HepG2 (cell line): ENCODE data around the gene EXO1. TPM values are rescaled to one million over a fixed set of nuclear protein-coding genes. Genes with fewer than 3 reads are reported as not detected.

Source experiments
- ATAC-seq: fragments of 200-7000 bp; cut with Tn5 transposase; 3 replicates; pipeline ENCODE4 v1.9.1; 2020; ENCODE audit warnings: mild to moderate bottlenecking, moderate library complexity
- BruUV-seq: library from RNA; stranded (reverse); fragments of 400-500 nt; replicated peaks from 2 replicates; lab custom pipeline; 2021; lab: Mats Ljungman, UMichigan
- CTCF ChIA-PET: fragments of 300-600 bp; formaldehyde crosslinking; extraction: SDS; loops from one replicate; lab custom pipeline; 2021; ENCODE audit warnings: low total read pairs, inconsistent platforms, low intra/inter-chr PET ratio; lab: Yijun Ruan, JAX
- POLR2A ChIA-PET: fragments of 350-600 bp; sonication (Branson Sonifier 250); formaldehyde crosslinking; loops from one replicate; lab custom pipeline; 2020; ENCODE audit warnings: antibody characterized with exemption, inconsistent platforms; lab: Yijun Ruan, JAX
- DNase-seq: peaks from one replicate; pipeline ENCODE4 v3.0.0-alpha.2; 2015; ENCODE audit warnings: low spot score
- FAIRE-seq: peaks from 3 replicates; lab custom pipeline; 2011; peaks lifted over from hg19 to GRCh38; lab: Jason Lieb, UNC
- H2AFZ ChIP-seq: one replicate; pipeline ENCODE4 v1.6.1; 2011; ENCODE audit warnings: low read length, inconsistent platforms
- H3K27ac ChIP-seq: fragments of 300-600 bp; 3 replicates; pipeline ENCODE4 v1.8.0; 2011; ENCODE audit warnings: mixed run types, mild to moderate bottlenecking, mixed read lengths, low read length, inconsistent platforms; ENCODE audit not compliant: insufficient read depth; ENCODE audit errors: extremely low read length
- H3K27me3 ChIP-seq, 2 experiments: fragments of 200-600 bp in 1 of 2; 2 replicates in 1 of 2; 3 replicates in 1 of 2; pipeline versions ENCODE4 v1.6.0 to v1.8.0; 2011; ENCODE audit warnings: low read length in 2 of 2, mild to moderate bottlenecking in 2 of 2, moderate library complexity in 2 of 2, inconsistent platforms in 1 of 2; ENCODE audit not compliant: insufficient read depth in 2 of 2, control insufficient read depth in 1 of 2
- H3K36me3 ChIP-seq, 2 experiments: fragments of 200-600 bp in 1 of 2; replicated peaks in 1 of 2; 2 replicates in 1 of 2; 3 replicates in 1 of 2; pipeline versions ENCODE4 v1.5.1 to v1.8.0; 2011; ENCODE audit warnings: low read length in 2 of 2, inconsistent platforms in 1 of 2; ENCODE audit not compliant: insufficient read depth in 2 of 2, control insufficient read depth in 1 of 2
- H3K4me1 ChIP-seq: 2 replicates; pipeline ENCODE4 v1.5.1; 2012; ENCODE audit warnings: low read length, inconsistent platforms; ENCODE audit not compliant: insufficient read depth
- H3K4me2 ChIP-seq: 2 replicates; pipeline ENCODE4 v1.6.0; 2011; ENCODE audit warnings: low read depth, low read length, inconsistent platforms
- H3K4me3 ChIP-seq, 3 experiments: fragments of 200-600 bp in 1 of 3; sonication (generic), shearing (Covaris generic) in 1 of 3; replicated peaks in 1 of 3; 2 replicates each; pipeline ENCODE4 v1.5.1; 2011 to 2016; ENCODE audit warnings: low read length in 3 of 3, inconsistent platforms in 2 of 3, low read depth in 2 of 3, mild to moderate bottlenecking in 2 of 3, control low read depth in 1 of 3, mixed read lengths in 1 of 3; ENCODE audit not compliant: insufficient read depth in 1 of 3
- H3K79me2 ChIP-seq: one replicate; pipeline ENCODE4 v1.6.1; 2011; ENCODE audit warnings: low read length, inconsistent platforms; ENCODE audit not compliant: insufficient read depth
- H3K9ac ChIP-seq: 2 replicates; pipeline ENCODE4 v1.6.0; 2011; ENCODE audit warnings: mild to moderate bottlenecking, low read depth, low read length, inconsistent platforms; ENCODE audit not compliant: insufficient read depth
- H3K9me3 ChIP-seq: 2 replicates; pipeline ENCODE4 v1.5.1; 2012; ENCODE audit warnings: mild to moderate bottlenecking, low read length
- H4K20me1 ChIP-seq: 2 replicates; pipeline ENCODE4 v1.6.0; 2011; ENCODE audit warnings: inconsistent platforms, mild to moderate bottlenecking, low read length, moderate library complexity; ENCODE audit not compliant: insufficient read depth
- HINFP ChIP-seq: sonication (generic); formaldehyde crosslinking; IDR thresholded peaks from 2 replicates; pipeline ENCODE4 v1.4.0; 2020; ENCODE audit warnings: low read depth, mild to moderate bottlenecking, missing genetic modification reagents
- HNF4A ChIP-seq: sonication (generic); formaldehyde crosslinking; IDR thresholded peaks from 2 replicates; pipeline ENCODE4 v1.4.0; 2020; ENCODE audit warnings: missing genetic modification reagents
- HNF4G ChIP-seq, 2 experiments: sonication (generic) in 1 of 2; formaldehyde crosslinking in 1 of 2; IDR thresholded peaks; 2 replicates each; pipeline versions ENCODE4 v1.4.0 to v1.6.1; 2011 to 2020; ENCODE audit warnings: borderline replicate concordance in 2 of 2, low read depth in 2 of 2, mild to moderate bottlenecking in 2 of 2, low read length in 1 of 2, missing genetic modification reagents in 1 of 2, moderate library complexity in 1 of 2
- NR2F2 ChIP-seq: IDR thresholded peaks from 2 replicates; pipeline ENCODE4 v1.6.1; 2012; ENCODE audit warnings: low read depth, inconsistent platforms, borderline replicate concordance
- RELA ChIP-seq: sonication (generic); formaldehyde crosslinking; IDR thresholded peaks from 2 replicates; pipeline ENCODE4 v1.4.0; 2020; ENCODE audit warnings: missing genetic modification reagents
- SCMH1 ChIP-seq: sonication (generic); formaldehyde crosslinking; IDR thresholded peaks from 2 replicates; pipeline ENCODE4 v1.9.0; 2021; ENCODE audit warnings: missing genetic modification reagents, mild to moderate bottlenecking, borderline replicate concordance
- ZNF660 ChIP-seq: sonication (generic); formaldehyde crosslinking; IDR thresholded peaks from 2 replicates; pipeline ENCODE4 v1.5.1; 2020; ENCODE audit warnings: mild to moderate bottlenecking, low read depth, missing genetic modification reagents, borderline replicate concordance
- ZNF768 ChIP-seq: sonication (generic); formaldehyde crosslinking; IDR thresholded peaks from 2 replicates; pipeline ENCODE4 v1.4.0; 2020; ENCODE audit warnings: missing genetic modification reagents
- WGBS: methylation state at CpG from one replicate; pipeline ENCODE4 v1.1.6; 2017; ENCODE audit warnings: low lambda C conversion rate; 5-methylcytosine and 5-hydroxymethylcytosine counted together
- in situ Hi-C: cut with HindIII; loops from 2 replicates; pipeline ENCODE4 v1.10.0; 2017; ENCODE audit warnings: low pct_unique_long_range_greater_than_20kb; ENCODE audit not compliant: extremely low pct_ligation_motif_present
- intact Hi-C: fragments of 100-400 bp; cut with micrococcal nuclease; formaldehyde crosslinking; loops from one replicate; pipeline ENCODE4 v1.10.0; 2022; ENCODE audit not compliant: unreplicated experiment
- polyA plus RNA-seq, 8 experiments: library from polyadenylated mRNA; depleted of rRNA in 3 of 8; stranded (reverse) in 7 of 8; unstranded in 1 of 8; fragments of >200 nt; fragmentation: Illumina TruSeq in 4 of 8; extraction: Trizol in 4 of 8; gene quantifications; 2 replicates each; pipeline versions ENCODE4 v1.2.1 to v1.2.3, GENCODE V29; 2011 to 2016; ENCODE audit warnings: low read depth in 4 of 8, missing spikeins in 1 of 8, mixed read lengths in 1 of 8; ENCODE audit not compliant: insufficient read depth in 1 of 8
- total RNA-seq, 5 experiments: library from RNA; depleted of rRNA; stranded (reverse); fragments of >200 nt; fragmentation: Illumina TruSeq; extraction: Trizol; gene quantifications; 2 replicates each; pipeline ENCODE4 v1.2.3, GENCODE V29; 2016; ENCODE audit warnings: low read depth in 1 of 5

Gene EXO1
- total and polyA plus RNA-seq, 2 of the 13 experiments (the other 11 are each of a cell fraction or from before 2014, with no cell fraction given): 3.2 to 26.1 TPM

- DNase-seq (no peak), FAIRE-seq (no peak), ATAC-seq (no peak)
- Histone ChIP-seq H4K20me1 (no peaks in the 10 kb centered on the region), H3K27ac (no peak overlapping the region), H3K4me2 (no peak overlapping the region), H3K9ac (no peak overlapping the region), H3K4me3 (no peak overlapping the region), H2AFZ (no peak overlapping the region), H3K36me3 (no peaks in the 10 kb centered on the region), H3K9me3 (no peaks in the 10 kb centered on the region), H3K27me3 (no peaks in the 10 kb centered on the region), H3K79me2 (no peaks in the 10 kb centered on the region), H3K4me1 (peaks cover 18% of the 10 kb centered on the region)
- intact Hi-C loops (no loop called here), in situ Hi-C loops (no loop called here)
- ChIA-PET POLR2A (no interaction called here), CTCF (no interaction called here)
- 65% methylated on average over 5 of the region's 5 CpGs for WGBS
- TF ChIP-seq HNF4A: peak; percentile 11; the same call in 1 of the 2 replicates
- TF ChIP-seq RELA (CRISPR knock-in tag): no peak
- no peak for TF ChIP-seq ZNF660 (CRISPR knock-in tag)
- no TSS peak for BruUV-seq
These were observed 78.1 kb downstream of the EXO1 start for GRCh38 chr1:241926141-241926540.

GRCh38 chr1:241927321-241927720, 79.3 kb downstream of the EXO1 start:
- Histone ChIP-seq H3K36me3 (no peaks in the 10 kb centered on the region), H3K9ac (no peak overlapping the region), H3K9me3 (no peaks in the 10 kb centered on the region), H3K4me2 (no peak overlapping the region), H4K20me1 (no peaks in the 10 kb centered on the region), H2AFZ (no peak overlapping the region), H3K4me3 (no peak overlapping the region), H3K4me1 (peaks cover 18% of the 10 kb centered on the region), H3K79me2 (no peaks in the 10 kb centered on the region), H3K27ac (no peak overlapping the region), H3K27me3 (no peaks in the 10 kb centered on the region)
- CTCF ChIA-PET: no interaction called here
- TF ChIP-seq NR2F2 (no peak), HINFP (CRISPR knock-in tag) (no peak), SCMH1 (CRISPR knock-in tag) (no peak), HNF4G (IDR thresholded peaks at IDR 0.05; ENCODE audit: borderline replicate concordance, low read depth, low read length) (peak; percentile 43; the same call in 1 of the 2 replicates), HNF4G (CRISPR knock-in tag; IDR thresholded peaks at IDR 0.05; ENCODE audit: borderline replicate concordance, low read depth) (no peak), HNF4A (peak; percentile 67), ZNF768 (CRISPR knock-in tag) (peak; percentile 12; the same call in 1 of the 2 replicates)
- BruUV-seq: no TSS peak
- intact Hi-C loops (no loop called here), in situ Hi-C loops (no loop called here)
- peak; percentile 73 for ATAC-seq
- peak; percentile 39 for DNase-seq
- 2% methylated on average over 4 of the region's 4 CpGs for WGBS
- POLR2A ChIA-PET: no interaction called here
- FAIRE-seq: no peak
